AG08396 (cell line): ENCODE data around the gene CLK3.

ENCODE experiments used
- DNase-seq: peaks from one replicate; pipeline ENCODE4 v3.0.0; 2012; ENCODE audit warnings: low spot score, mixed read lengths

The CLK3 gene

GRCh38 chr15:74603026-74603788 is 12.4 kb upstream of the CLK3 start:
- DNase-seq: no peak

- DNase-seq: no peak
Observed at GRCh38 chr15:74603789-74604705, 11.6 kb upstream of the CLK3 start.

DNA sequence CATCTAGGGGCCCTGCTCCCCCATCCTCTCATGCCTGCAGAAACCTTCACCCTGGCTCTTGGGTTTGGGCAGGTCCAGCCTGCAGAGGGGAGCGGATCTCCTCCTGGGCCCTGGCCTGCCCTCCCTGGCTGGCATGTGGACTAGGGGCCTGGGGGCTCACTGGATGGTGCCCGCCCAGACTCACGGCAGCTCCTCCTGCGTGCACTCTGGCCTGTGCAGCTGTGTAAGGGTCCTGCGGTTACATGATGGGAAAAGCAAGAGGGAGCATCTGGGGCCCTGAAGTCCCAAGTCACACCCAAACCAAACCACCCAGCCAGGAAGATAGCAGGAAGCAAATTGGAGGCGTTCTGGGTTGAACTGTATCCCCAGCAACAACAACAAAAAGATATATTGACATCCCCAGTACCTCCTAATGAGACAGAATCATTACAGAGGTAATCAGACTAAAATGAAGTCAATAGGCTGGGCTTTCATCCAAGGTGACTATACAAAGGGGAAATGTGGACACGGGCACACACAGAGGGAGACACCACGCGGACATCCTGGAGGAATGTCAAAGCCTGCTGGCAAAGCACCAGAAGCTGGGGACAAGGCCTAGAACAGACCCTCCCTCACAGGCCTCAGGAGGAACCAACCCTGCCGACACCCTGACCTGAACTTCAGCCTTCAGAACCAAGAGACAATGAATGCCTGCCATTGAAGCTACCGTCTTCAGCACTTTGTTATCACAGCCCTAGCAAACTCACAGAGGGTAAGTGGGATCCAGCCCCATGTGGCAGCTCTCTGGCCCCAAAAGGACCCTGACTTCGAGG is 10.4 kb upstream of the CLK3 start:
- no peak for DNase-seq

GRCh38 chr15:74605795-74606150 is 9.9 kb upstream of the CLK3 start:
- DNase-seq: no peak

DNA sequence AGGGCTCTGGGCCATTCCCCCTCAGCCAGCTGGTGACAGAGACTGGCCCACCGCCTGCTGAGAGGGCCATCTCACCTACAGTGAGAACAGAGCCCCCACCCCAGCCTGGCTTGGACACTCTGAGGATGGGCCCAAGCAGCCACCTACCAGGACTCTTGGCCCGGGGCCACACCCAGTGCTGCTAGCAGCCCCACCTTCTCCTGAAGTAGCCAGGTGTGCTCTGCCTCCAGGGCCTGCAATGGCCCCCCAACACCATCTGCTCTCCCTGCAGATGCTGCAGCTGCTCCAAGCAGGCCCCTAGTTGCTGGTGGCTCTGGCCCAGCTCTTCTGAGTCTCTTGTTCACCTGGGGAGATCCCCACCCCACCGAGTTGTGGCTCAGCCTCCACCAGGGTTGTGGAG is 6.8 kb upstream of the CLK3 start:
- DNase-seq: no peak

DNA sequence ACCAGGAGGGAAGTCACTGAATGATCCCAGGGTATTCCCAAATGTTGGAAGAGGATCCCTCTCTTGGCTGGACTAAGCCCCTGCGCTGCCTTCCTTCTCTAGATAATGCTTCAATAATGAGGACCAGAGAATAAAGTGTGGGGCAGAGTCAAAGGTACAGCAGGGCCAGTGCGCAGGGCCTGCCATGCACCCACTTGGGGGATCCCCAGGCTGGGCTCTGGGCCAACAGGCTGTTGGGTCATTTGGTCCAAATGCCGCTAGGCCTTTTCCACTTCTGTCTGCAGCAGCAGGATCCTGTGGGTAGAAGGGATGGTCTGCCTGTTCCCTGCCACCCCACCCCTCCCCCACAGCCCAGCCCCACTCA is 5.7 kb upstream of the CLK3 start:
- no peak for DNase-seq

DNA sequence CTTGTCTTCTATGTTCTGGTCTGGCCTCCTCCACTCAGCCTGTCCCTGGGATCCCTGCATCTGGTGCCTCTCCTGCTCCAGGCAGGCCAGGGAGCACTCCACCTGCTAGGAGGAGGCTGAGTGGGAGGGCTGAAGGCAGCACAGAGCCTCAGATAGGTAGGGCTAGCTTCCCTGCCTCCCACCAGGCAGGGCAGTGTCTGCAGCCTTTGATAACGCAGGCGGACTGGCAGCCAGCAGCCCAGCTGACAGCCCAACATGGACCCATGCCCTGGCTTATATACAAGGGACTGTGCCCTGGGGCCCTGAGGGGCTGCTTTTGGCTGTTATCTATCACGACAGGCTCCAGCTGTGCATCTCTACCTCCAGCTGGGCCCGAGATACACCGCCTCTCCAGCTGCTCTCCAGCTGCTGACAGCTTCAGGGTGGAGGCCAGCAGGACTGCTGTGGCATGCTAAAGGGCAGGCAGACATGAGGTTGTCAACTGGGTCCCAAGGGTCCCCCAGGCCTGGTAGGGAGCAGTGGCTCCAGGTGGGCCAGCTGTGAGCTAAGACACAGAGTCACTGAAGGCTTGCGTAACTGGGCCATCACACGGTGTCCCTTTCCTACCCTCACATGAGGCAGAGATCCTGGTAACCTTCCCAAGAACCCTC is 5.2 kb upstream of the CLK3 start:
- no peak for DNase-seq

GRCh38 chr15:74611341-74611740 is 4.3 kb upstream of the CLK3 start:
- DNase-seq: no peak

DNA sequence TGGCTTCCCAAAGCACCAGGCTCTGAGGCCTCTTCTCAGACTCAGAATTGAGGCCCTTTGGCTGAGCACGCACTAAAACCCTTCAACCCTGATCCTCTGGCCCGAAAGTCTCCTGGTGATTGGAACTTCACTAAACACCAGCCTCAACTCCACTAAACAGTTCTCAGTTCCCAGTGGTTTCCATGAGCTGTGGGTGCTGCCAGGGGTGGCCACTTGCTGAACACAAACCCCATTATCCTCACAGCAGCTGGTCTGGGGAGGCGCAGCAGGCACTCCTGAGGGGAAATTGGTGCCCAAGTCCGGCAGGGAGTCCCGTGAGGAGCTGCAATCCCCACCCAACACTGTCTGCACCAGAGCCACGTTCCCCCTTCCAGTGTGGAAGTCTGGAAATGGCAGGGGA is 3.8 kb upstream of the CLK3 start:
- DNase-seq: no peak

DNA sequence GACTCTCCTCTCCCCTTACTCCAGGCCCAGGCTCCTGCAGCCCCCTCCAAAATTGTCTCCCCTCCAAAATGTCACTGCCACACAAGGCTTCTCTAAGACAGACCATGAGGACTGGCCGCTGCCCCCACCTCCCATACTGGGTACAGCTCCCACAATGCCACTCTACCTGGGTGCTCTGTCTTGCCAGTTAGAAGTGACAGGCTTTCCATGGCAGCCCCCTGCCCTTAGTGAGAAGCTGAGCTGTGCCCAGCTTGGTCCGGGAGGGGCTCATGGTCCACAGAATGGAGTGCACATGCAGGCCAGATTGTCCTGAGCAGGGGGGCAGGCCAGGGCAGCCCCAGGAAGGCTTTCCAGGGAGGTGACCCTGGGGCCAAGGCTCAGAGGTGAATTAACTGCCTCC is 3.0 kb upstream of the CLK3 start:
- DNase-seq: no peak

- no peak for DNase-seq
Observed at GRCh38 chr15:74613089-74613952, 2.3 kb upstream of the CLK3 start.

DNA sequence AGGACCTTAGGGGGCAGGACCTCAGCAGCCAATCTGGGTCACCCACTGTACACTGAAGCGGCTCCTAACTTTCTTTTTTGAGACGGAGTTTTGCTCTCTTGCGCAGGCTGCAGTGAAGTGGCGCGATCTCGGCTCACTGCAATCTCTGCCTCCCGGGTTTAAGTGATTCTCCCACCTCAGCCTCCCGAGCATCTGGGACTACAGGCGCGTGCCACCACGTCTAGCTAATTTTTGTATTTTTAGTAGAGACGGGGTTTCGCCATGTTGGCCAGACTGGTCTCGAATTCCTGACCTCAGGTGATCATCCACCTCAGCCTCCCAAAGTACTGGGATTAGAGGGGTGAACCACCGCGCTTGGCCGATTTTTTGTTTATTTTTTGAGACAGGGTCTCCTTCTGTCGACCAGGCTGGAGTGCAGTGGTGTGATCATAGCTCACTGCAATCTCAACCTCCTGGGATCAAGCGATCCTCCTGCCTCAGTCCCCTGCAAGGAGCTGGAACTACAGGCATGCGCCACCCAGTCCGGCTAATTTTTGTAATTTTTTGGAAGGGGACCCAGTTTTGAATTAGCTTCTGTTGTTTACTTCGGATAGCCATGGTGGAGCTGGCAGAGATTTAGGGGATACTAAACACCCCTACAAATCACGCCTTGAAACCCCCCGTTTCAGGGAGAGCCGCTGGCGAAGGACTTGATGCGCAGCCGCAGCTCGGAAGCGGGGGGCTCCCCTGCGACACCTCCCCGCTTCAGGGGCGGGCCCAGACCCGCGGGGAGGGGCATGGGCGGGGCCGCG is 1.5 kb upstream of the CLK3 start:
- DNase-seq: no peak

GRCh38 chr15:74614744-74615507 is 710 bp upstream of the CLK3 start:
- peak; percentile 97 for DNase-seq

DNA sequence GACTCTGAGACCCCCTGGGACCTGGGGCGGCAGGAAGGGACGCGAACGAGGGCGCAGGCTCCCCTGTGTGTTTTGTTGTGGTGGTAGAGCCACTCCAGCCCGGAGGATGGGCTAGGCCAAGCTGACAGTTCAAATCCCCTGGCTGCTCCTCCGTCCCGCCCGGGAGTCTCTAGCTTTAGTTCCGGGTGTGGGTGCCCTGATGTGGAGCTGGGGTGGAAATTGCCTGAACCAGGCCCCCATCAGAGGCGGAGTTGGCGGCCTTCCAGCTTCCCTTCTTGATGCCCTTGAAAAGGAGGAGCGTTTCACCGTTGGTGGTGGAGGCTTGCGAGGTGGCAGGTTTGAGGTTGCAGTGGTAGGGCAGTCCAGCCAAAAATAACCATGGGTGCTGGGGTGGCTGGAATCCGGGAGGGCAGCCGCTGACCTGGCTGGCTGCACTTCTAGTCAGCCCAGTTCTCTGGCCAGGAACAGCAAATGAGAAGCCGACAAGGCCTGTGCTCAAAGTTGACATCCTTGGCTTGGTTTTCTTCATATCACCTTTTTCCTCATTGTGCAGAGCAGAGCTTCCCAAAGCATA is 817 bp downstream of the CLK3 start:
- peak; percentile 71 for DNase-seq

DNA sequence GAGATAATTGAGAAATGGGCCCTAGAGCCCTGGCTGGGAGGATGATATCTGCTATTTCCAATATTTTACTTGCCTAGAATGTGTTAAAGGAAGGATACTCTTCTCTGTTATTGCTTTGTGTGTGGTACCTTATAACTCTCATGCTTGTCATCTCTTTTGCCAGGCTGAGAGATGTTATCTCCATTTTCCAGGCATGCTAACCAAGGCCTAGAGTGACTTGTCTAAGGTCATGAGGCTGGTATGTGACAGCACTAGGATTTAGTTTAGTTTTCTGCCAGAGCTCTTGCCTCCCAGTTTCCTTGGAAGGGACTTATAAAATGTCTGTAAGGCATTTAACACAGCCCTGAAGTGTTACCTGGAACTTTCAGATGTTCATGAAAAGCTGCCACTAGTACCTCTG is 1.4 kb downstream of the CLK3 start:
- DNase-seq: no peak

DNA sequence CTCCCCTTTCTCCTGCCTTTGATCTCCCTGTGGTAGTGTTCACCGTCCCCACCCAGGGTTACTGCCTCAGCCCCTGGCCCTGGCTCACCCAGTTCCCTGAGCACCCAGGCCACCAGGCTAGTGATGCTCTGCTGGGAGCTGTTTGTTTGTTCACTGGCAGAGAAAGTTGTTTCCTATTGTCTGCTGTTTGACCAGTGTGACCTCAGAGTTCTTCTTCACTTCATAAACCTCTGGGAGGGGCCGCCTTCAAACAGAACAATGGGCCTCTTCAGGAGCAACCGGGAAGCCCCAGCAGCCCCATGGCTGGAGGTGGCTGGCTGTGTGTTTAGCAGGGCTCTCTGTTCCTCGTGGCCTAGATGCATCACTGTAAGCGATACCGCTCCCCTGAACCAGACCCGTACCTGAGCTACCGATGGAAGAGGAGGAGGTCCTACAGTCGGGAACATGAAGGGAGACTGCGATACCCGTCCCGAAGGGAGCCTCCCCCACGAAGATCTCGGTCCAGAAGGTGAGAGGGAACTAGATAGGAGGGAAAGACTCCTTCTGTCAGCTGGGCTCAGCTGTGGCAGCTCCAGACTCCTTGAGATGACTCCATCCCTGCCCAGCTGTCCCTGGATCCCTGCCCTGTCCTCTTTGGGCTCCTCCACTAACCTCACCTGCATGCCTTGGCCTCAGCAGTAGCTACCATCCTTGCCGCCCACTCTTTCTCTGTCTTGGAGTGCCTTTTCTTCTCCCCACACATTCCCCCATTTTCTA is 3.4 kb downstream of the CLK3 start:
- DNase-seq: no peak

- no peak for DNase-seq
Observed at GRCh38 chr15:74619916-74620635, 4.4 kb downstream of the CLK3 start.
